ENCODE measurements around the gene NKX1-2.

The NKX1-2 gene

GRCh38 chr10:124455441-124455840, 5.6 kb upstream of the NKX1-2 start:
- TF ChIP-seq CTCF (IDR thresholded peaks at IDR 0.05; ENCODE audit: control insufficient read depth, insufficient read depth, low read depth, low read length, missing control alignments): no peak
- no peak overlapping the region for H3K4me3 ChIP-seq (ENCODE audit: control insufficient read depth, low read depth, low read length)
- no peak for DNase-seq (ENCODE audit: low read depth)

- H3K4me3 ChIP-seq (ENCODE audit: control insufficient read depth, low read depth, low read length): no peak overlapping the region
- no peak for DNase-seq (ENCODE audit: low read depth)
Measured at GRCh38 chr10:124453960-124454610, 4.2 kb upstream of the NKX1-2 start.

GRCh38 chr10:124451276-124451675, 1.4 kb upstream of the NKX1-2 start:
- no peak overlapping the region for H3K4me3 ChIP-seq (ENCODE audit: control insufficient read depth, low read depth, low read length)
- no peak for TF ChIP-seq CTCF (IDR thresholded peaks at IDR 0.05; ENCODE audit: control insufficient read depth, insufficient read depth, low read depth, low read length, missing control alignments)
- no peak for DNase-seq (ENCODE audit: low read depth)

More at GRCh38 chr10:124453960-124454610, 4.2 kb upstream of the NKX1-2 start:
- TF ChIP-seq CTCF (IDR thresholded peaks at IDR 0.05; ENCODE audit: control insufficient read depth, insufficient read depth, low read depth, low read length, missing control alignments): no peak

GRCh38 chr10:124450783-124451057, 885 bp upstream of the NKX1-2 start:
- no peak for TF ChIP-seq CTCF (IDR thresholded peaks at IDR 0.05; ENCODE audit: control insufficient read depth, insufficient read depth, low read depth, low read length, missing control alignments)
- no peak overlapping the region for H3K4me3 ChIP-seq (ENCODE audit: control insufficient read depth, low read depth, low read length)
- DNase-seq (ENCODE audit: low read depth): no peak

GRCh38 chr10:124449170-124450011, 444 bp downstream of the NKX1-2 start:
- DNase-seq (ENCODE audit: low read depth): no peak
- TF ChIP-seq CTCF (IDR thresholded peaks at IDR 0.05; ENCODE audit: control insufficient read depth, insufficient read depth, low read depth, low read length, missing control alignments): no peak
- no peak overlapping the region for H3K4me3 ChIP-seq (ENCODE audit: control insufficient read depth, low read depth, low read length)

- TF ChIP-seq CTCF (IDR thresholded peaks at IDR 0.05; ENCODE audit: control insufficient read depth, insufficient read depth, low read depth, low read length, missing control alignments): no peak
- no peak for DNase-seq (ENCODE audit: low read depth)
- no peak overlapping the region for H3K4me3 ChIP-seq (ENCODE audit: control insufficient read depth, low read depth, low read length)
Measured at GRCh38 chr10:124448696-124449169, 1.1 kb downstream of the NKX1-2 start.
